CD4-positive, alpha-beta T cell treated with Interleukin-15 for 1 hour (primary cell): ENCODE data around the gene OBP2B.
"Not testable (repeated sequence)": the region's sequence is repeated elsewhere in the genome, so short reads cannot be mapped to it uniquely, and the experiment has no call there.

Experiments used
- DNase-seq: peaks from one replicate; pipeline ENCODE4 v3.0.0-alpha.2; 2020

OBP2B gene

DNA sequence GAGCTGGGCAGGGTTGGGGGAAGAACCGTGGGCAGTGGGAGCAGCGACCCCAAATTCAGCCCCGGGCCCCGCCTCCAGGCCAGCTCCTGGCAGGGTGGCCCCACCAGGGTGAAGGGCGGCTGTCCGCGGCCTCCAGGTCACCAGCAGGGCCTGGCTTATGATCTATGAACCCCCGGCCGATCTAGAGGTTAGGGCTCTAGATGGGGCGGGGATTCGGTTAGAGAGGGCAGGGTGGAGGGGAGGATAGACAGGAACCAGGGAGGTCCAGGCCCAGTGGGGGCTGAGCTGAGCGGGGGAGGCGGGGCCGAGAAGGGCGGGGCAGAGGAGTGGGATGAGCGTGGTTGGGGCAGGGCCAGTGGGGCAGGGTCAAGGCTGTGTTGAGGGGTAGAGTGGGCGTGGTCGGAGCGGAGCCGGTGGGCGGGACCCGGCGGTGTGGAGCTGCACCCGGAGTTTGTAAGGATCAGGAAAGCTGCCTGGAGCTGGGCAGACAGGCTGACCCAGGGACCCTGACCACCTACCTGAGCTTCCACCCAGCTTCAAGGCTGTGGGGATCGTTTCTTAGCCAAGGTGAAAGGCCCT is 29.3 kb upstream of the OBP2B start:
- DNase-seq = peak; percentile 79

DNA sequence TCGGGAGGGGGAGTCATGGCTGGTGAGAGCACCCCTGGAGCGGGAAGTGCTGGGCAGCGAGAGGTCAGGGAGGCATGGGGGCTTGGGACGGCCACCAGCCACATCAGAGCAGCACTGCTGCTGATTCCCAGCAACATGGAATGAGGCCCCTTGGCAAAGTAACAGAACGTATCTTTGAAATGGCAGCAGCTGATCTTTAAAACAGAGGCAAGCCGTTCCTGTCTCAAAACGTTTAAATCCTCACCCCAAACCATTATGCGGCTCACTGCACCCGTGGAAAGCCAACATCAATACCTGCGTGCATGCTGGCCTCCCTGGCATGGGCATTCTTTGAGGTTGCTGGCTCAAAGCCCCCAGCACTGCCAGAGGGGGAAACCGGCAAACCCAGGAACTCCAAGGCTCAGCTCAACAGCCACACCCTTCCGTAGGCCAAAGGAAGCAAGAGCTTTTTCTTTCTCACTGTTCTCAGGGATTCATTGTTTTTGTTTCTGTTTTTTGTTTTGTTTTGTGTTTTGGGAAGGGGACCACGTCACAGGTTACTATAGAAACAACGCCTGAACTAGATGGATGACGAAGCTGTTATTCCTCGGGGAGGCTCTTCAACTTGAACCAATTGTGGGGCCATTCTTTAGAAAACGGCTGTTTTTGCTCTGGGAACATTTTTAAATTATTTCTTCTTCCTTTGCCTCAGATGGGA is 28.1 kb upstream of the OBP2B start:
- DNase-seq = no peak

DNA sequence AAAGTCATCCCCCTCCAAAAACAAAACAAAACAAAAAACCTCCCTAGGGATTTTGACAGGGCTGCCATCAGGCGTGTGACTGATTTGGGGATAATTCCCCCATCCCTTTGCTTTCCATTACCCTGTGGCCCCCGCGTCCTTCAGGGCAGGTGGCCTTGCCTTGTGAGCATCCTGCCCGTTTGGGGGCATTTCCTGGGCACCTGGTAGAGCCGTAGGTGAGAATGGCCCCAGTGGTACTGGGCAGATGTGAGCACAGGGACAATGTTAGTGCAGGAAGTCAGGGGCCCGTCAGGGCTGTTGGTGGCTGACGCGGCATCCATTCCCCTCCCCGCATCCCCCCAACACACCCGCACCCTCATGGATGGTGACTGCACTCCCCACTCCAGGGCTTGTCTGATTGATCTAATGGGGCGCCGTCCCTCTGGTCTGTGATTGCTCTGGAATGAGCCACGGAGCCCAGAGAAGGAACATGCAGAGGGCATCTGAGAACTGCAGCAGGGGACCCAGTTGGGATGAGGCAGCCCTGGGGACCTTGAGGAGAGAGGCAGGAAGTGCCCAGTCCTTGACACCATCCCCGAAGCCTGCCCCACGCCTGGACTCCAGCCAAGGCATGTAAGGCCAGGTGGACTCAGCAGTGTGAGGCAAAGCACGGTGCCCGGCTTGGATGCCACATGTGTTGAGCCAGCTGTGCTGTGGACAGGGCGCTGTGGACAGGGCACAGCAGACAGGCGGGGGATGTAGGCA is 27.4 kb upstream of the OBP2B start:
- not testable (repeated sequence) for DNase-seq

DNA sequence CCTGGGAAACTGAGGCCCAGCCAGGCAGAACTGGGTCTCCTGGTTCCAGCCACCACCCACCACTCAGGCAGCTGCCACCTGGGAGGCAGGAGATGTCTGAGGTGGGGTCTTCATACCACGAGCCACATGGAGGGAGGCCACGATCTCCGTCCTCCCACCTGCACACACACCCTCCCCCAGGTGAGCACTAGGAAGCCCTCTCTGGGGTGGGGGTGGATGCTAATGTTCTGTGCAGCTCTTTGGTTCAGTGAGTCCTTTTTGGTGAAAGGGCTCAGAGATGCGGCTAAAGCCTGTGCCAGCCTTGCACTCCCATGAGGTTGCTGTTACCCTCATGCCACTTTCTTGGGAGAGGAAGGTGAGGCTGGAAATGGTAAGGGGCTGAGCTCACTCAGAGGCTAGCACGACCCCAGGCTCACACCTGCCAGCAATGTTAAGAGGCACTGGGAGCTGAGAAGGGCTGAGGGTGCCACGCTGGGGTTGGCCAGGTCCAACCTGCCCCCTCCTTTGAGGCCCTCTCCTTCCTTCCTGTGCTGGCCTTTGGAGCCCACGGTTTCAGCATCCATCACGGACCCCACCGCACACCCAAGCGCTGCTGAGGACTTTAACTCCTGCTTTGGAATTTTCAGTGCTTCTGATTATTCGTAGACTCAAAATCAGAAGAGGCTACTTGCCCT is 26.6 kb upstream of the OBP2B start:
- DNase-seq = no peak

DNA sequence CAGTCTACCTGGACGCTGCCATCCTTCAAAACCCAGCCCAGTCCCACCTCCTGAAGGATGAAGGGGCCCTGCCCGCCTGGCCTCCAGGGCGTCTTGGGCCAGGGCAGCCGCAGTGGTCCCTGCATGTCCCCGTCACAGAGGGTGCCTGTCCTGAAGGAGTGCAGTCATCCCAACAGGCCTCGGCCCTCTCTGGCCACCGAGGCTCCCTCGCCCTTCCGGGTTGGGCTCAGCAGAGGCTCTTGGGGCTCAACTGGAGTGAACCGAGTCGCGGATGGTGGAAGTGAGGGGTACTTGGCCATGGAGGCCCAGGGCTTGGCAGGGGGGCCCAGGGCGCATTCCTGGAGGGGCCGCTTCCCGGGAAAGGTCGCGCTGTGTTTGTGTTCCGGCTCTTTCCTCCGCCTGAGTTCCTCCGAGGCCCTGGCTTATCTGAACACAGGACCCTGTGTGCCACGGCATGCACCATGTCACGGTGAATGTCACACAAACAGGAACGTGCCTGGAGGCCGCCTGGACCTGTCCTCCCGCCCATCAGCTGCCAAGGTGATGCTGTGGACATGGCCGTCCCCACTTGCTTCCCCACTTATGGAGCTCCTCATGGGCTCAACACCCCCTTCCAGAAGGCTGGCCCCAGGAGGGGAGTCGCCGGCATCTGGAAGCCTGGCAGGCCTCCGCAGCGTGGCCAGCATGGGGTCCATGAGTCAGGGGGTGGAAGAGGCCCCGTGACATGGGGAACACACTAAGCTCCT is 25.7 kb upstream of the OBP2B start:
- no peak for DNase-seq

DNA sequence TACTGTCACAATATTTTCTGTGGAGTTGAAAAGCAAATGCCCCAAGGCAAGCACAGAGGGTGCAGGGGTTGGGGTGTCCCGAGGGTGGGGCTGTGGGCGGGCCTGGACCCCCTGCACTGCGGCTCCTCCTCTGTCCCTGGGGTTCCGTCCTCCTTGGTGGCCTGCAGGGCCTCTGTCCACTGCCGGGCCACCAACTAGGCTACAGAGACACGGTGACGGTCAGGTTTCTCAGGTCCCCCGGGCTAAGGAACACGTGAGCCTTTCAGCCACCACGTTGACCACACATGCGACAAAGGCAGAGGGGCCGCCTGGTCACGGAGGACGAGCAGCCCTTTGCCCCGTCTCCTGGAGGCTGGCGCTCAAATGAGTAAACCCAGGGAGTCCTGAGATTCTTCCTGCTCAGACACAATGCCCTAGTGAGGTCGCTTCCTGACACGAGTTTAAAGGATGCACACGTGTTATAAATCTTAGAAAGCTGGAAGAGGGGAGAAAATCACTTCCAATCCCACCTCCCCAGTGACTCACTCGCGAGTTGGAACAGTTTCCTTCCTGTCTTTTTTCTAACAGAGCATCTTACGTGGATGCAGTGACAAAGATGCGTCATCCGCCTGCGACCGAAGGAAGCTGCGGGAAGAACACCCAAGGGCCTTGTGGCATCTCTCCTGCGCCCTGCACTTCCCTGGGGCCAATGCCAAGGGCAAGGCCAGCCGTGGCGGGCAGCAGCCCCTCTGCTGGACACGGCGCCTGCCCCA is 24.8 kb upstream of the OBP2B start:
- DNase-seq = no peak

DNA sequence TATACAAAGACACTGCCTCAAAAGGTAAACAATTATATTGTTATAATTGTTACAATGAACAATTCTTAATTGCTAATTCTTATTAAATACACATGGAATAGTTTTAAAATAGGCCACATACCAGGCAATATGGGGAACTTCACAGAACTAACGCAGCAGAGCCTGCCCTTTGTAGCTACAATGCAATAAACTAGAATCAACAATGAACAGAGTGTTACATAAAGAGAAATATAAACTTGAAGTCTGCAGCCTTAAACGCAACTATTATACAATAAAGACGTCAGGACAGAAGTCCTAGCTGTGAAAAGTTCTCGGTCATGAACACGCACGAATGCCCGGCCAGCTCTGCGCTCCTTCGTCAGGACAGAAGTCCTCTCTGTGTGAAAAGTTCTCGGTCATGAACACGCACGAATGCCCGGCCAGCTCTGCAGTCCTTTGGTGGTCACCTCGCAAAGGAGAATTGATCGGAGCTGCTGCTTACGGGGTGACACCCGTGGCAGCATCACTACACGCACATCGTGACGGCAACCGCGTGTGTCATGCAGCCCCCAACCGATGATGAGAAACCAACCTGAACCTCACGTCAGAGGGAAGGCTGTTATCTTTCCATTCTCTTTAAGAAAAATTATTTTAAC is 23.0 kb upstream of the OBP2B start:
- DNase-seq = not testable (repeated sequence)

DNA sequence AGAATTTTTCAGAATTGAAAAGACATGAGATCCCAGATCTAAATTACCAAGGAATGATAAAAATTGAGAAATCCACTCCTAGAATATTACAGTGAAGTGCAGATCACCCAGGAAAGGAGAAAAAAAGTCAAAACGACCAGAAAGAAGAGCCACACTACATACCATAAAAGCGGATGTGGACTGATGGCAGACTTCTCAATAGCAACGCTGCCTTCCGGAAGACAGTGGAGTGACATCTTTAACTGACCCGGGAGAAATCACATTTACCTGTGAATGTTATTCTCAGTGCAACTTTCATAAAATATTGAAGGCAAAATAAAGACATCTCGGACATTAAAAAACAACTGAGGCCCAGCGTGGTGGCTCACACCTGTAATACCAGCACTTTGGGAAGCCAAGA is 21.5 kb upstream of the OBP2B start:
- DNase-seq = not testable (repeated sequence)

DNA sequence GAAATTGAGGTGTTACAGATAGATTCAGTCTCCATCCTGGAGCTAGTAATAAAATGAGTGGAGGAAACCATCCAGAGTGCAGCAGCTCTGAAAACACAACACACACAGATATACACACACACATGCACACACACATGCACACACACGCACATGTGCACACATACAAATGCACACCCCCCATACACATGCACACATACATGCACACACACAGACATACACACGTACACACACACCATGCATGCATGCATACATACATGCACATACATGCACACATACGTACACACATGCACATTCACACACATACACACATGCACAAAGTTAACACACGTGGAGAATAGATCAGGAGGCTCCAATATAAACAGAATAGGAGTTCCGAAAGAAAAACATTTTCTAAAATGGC is 21.0 kb upstream of the OBP2B start:
- no peak for DNase-seq

DNA sequence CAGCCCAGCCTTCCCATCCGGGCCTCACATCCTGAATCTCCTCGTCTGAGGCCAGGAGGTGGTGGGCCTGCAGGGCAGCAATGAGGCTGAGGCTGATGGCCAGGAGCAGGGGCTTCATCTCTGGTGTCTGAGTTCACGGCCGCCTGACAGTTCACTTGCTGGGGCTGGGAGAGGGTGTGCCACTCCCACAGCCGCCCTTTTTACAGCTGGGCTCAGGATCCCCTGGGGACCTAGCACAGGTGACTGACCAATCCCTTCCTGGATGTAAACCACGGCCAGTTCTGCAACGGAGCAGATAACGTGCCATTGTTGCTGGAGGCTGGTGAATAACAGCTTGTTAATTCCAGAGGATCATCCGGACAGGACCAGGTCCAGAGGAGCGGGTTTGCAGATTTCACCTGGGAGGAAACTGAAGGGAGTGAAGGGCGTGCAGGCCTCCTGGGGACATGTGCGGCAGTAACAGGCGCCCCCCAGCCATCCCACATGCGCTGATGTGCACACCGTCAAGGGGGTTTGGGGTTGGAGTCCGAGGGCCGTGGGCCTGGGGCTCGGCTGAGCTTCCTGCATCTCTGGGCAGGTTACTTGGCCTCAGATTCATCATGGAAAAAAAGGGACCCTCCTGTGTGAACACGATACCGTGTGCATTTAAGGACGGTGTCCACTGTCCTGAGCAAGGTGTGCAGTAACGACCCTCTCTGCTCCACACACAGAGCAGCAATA is 19.6 kb upstream of the OBP2B start:
- DNase-seq = not testable (repeated sequence)

DNA sequence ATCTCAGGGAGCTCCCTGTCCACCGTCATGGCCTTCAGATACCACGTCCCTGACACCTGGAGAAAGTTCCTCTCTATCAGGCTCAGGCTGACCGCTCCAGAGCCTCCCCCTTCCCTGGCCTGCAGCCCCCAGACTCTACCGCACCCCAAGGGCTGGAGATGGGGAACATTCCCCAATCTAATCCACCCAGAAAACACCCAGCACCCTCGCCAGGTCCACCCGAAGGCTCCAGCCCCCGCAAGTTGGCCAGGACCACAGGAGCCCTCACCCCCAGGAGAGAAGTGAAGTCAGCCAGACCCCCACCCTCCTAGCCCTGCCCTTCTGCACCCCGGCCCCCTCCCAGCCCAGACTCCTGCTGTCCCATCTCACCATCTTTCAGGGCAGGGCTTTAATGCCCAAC is 18.9 kb upstream of the OBP2B start:
- not testable (repeated sequence) for DNase-seq

DNA sequence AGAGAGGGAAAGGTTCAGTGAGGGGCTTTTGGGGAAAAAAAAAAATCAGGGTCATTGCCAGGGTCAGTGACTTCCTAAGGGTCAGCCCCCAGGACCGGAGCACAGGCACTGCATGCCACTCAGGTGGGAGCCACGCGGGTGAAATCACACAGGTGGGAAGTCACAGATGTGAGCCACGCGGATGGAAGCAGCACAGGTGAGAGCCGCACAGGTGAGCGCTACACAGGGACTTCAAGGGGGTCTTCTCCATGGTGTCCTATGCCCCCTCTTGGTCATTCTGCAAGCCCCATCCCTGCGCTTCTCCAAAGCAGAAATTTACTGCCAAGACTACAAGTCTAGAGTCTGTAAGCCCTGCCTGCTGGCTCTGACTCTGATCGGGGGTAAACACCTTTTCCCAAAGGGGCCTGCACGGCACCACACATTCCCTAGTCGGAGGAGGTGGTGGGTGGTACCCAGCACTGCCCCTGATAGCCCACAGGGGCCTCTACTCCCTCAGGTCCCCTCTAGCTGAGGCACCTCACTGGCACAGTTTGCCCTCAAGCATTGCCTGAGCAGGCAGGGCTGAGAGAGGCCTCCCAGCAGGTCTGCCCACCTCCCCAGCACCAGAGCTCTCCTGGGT is 18.3 kb upstream of the OBP2B start:
- no peak for DNase-seq

DNA sequence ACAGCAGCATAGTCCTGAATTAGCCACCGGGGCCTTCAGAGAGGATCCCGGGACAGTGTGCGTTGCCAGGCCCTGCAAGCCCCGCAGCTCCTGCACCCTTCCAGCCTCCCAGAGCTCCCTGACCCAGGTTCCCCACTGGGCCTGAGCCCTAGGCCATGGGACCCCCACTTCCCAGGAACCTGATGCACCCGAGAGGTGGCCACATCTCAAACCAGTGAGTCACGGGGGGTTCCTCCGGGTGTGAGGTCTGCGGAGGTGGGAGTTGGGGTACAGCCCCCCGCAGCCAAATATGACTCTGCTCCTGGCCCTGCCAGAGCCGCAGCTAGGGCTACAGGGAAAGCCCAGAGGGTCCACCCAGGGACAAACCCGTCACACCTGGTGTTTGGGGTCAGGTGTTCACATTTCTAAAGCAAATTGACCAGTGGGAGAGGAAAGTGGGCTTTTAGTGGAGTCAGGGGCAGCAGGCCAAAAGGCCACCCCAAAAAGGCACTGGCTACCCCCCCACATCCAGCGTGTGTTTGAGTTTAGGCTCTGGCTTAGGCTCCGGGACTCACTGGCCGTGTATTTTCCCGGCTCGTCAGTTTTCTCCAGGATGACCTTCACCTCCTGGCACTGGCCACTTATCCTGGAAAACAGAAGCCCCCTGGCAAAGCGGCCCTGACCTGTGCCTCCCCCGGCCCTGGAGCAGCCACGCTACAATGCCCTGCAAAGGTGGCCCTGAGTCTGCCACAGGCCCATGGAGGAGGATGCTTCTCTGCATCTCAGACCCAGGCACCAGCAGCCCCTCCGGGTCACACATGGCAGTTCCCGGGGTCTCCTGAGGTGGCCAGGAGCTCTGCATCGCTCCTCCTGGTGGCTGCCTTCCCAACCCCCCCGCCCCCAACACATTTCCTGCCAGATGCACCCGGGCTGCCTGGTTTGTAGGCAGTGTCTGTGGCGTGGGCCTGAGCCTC is 17.4 kb upstream of the OBP2B start:
- DNase-seq = no peak

DNA sequence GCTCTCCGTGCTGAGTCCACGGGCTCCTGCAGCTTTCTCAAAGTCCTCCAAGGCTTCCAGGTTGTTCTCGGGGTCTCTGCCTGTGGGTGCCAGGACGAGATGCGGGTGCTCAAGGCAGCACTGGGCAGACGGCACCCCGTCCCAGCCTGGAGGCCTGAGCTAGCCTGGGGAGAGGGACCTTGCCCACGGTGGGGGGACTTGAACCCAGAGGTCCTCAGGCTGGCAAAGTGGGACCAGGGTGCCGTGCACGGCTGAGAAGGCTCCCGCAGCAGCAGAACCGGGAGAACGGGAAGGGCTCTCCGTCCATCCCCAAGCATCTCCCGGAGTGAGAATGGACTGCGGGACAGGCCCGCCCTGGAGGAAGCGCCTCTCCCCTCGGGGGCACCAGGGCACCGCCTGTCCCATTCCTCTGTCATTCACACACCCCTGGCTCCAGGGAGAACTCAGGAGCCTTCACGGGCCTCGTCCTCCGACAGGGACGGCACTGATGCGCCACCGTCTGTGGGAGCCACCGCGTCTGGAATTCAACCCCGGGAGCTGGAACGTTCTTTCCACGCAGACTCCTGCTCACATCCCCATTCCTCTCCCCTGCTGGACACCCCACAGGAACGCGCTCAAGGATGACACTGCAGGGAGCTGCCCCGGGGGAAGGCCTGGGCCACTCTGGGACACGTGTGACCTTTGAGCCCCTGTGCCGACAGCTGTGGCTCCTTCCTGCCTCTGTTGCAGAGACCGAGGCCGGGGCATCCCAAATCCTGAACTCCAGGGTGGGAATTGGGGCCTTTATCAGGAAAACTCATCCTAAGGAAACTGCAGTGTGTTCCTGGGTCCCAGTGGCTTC is 16.3 kb upstream of the OBP2B start:
- DNase-seq = no peak

DNA sequence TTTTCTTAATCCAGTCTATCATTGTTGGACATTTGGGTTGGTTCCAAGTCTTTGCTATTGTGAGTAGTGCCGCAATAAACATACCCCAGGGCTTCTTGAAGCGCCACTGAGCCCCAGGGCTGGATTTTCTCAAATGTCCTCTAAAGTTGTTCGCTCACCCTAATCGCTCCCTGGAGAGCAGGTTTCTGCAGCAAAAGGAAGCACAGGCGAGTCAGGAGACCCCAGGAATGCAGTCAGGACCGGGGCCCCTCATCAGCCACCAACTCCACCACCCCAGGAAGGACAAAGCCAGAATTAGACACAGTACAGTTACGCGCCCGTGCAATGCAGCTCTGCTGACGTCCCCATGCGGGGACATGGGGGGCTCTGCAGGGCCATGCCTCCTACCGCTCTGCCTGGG is 15.7 kb upstream of the OBP2B start:
- DNase-seq = no peak

DNA sequence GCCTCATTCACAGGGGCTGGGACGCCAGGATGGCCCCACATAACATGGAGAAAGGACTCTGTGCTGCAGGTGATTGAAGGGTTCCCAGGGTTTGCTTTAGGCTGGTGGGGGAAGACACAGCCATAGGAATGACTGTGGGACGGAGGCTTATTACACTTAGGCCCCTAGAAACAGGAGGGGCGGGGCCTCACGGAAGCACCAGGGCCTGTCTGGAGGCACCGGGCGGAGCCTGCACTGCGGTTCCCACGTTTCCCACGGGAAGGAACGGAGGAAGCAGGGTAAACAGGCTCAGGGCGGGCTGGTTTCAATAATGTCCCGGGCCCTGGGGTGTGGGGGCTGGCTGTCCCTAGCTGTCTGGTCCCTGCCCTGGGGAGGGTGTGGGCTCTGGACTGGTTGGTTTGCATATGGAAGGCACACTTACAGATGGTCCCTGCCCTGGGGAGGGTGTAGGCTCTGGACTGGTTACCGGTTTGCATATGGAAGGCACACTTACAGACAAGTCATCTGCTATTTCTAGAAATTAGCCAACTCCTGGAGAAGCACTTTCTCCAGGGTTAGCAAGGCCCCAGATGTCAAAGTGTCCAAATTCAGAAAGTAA is 14.2 kb upstream of the OBP2B start:
- DNase-seq = not testable (repeated sequence)

DNA sequence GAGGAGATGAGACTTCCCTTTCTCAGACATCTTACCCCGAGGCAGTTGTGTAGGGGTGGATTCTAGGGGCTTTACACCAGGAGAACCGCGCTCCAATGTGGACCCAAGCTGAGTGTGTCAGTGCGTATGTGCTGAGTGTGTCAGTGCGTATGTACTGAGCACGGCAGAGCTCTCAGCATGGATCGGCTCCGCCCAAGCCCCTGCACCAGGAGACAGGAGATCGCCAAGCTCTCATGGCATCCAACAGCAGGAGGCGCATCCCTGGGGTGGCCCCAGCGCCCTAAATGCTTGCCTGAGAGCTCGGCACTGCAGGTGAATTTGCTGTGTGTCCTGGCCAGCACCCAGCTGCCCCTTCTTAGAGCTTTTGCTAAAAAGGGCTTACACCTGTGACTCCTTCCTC is 12.9 kb upstream of the OBP2B start:
- DNase-seq = not testable (repeated sequence)
